SU-DHL-6 (cell line): ENCODE results near the gene SACS.

Experiments
- H2AFZ ChIP-seq: fragments of 200-600 bp; sonication (generic); 2 replicates; pipeline ENCODE4 v1.6.1; 2014; ENCODE audit warnings: low read depth, mild to moderate bottlenecking, moderate library complexity, mixed read lengths, antibody characterized with exemption, low read length; ENCODE audit not compliant: severe bottlenecking
- H3F3A ChIP-seq: fragments of 200-600 bp; shearing (Covaris generic); 2 replicates; pipeline ENCODE4 v1.6.0; 2016; ENCODE audit warnings: antibody characterized with exemption, mild to moderate bottlenecking; ENCODE audit not compliant: insufficient read depth
- H3K27ac ChIP-seq: fragments of 200-600 bp; sonication (generic); 2 replicates; pipeline ENCODE4 v1.5.1; 2016; ENCODE audit warnings: low read depth, mild to moderate bottlenecking, low read length, moderate library complexity, mixed read lengths
- H3K27me3 ChIP-seq: fragments of 200-600 bp; sonication (generic), shearing (Covaris generic); 2 replicates; pipeline ENCODE4 v1.6.0; 2014; ENCODE audit warnings: mild to moderate bottlenecking, low read length
- H3K36me3 ChIP-seq: fragments of 200-600 bp; sonication (generic); 2 replicates; pipeline ENCODE4 v1.6.1; 2014; ENCODE audit warnings: mild to moderate bottlenecking, low read length, mixed read lengths
- H3K4me2 ChIP-seq: fragments of 300-600, 200-600 bp; shearing (Covaris generic), sonication (generic); 2 replicates; pipeline ENCODE4 v1.6.0; 2014; ENCODE audit warnings: low read length, low read depth, mild to moderate bottlenecking; ENCODE audit not compliant: poor library complexity, severe bottlenecking
- H3K4me3 ChIP-seq: fragments of 200-600 bp; sonication (generic); 2 replicates; pipeline ENCODE4 v1.5.1; 2014; ENCODE audit warnings: antibody characterized with exemption, low read length, mild to moderate bottlenecking, mixed read lengths; ENCODE audit not compliant: insufficient read depth, poor library complexity, severe bottlenecking
- H3K79me2 ChIP-seq: fragments of 200-600 bp; sonication (generic); 2 replicates; pipeline ENCODE4 v1.6.1; 2014; ENCODE audit warnings: mild to moderate bottlenecking, low read length, moderate library complexity; ENCODE audit not compliant: insufficient read depth
- H3K9ac ChIP-seq: fragments of 200-600 bp; sonication (generic); 2 replicates; pipeline ENCODE4 v1.7.0; 2014; ENCODE audit warnings: mild to moderate bottlenecking, low read length
- H3K9me2 ChIP-seq: fragments of 200-600 bp; sonication (generic); replicated peaks from 2 replicates; pipeline ENCODE4 v1.6.1; 2014; ENCODE audit warnings: low read length; ENCODE audit not compliant: insufficient read depth
- H3K9me3 ChIP-seq: fragments of 200-600 bp; sonication (generic); 2 replicates; pipeline ENCODE4 v1.6.1; 2014; ENCODE audit warnings: low read length, mixed read lengths; ENCODE audit not compliant: insufficient read depth
- H4K20me1 ChIP-seq: fragments of 200-600 bp; sonication (generic); 2 replicates; pipeline ENCODE4 v1.6.1; 2014; ENCODE audit warnings: low read depth, mild to moderate bottlenecking, antibody characterized with exemption, low read length, moderate library complexity, mixed read lengths
- CTCF ChIP-seq: fragments of 200-600 bp; sonication (generic); IDR thresholded peaks from one replicate; pipeline ENCODE4 v1.5.1; 2017; ENCODE audit warnings: antibody characterized with exemption, mild to moderate bottlenecking, low read length, moderate library complexity; ENCODE audit not compliant: insufficient read depth, poor library complexity, severe bottlenecking
- EZH2phosphoT487 ChIP-seq: fragments of 200-600 bp; sonication (generic), shearing (Covaris generic); conservative IDR thresholded peaks from 2 replicates; pipeline ENCODE4 v1.6.1; 2018; ENCODE audit warnings: mild to moderate bottlenecking, antibody characterized with exemption, low read length, moderate library complexity, mixed read lengths

The SACS gene

DNA sequence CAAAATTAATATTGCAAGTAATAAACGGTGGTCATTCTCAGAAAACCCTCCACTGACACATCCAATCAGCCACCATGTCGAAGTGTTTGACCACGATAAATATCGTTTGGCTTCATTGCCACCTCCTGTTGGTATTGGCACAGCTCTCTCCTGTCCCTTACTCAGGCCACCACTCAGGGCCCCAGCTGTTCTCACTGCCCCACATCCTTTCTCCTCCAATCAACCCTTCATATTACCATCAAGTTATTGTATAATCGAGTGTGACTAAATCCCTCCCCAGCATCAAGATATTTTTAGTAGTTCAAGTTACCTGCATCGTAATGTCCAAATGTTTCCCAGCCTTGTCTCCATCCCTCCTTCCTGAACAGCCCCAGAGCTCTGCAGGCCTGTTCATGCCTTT, 50.4 kb downstream of the SACS start:
- H3K79me2 ChIP-seq = no peaks in the 10 kb centered on the region
- no peaks in the 10 kb centered on the region for H3F3A ChIP-seq
- H3K9me3 ChIP-seq = no peaks in the 10 kb centered on the region
- TF ChIP-seq EZH2phosphoT487 = no peak
- TF ChIP-seq CTCF = no peak
- no peaks in the 10 kb centered on the region for H3K27me3 ChIP-seq
- no peaks in the 10 kb centered on the region for H3K9me2 ChIP-seq
- no peak overlapping the region for H3K4me3 ChIP-seq
- no peak overlapping the region for H3K27ac ChIP-seq
- H3K9ac ChIP-seq = no peak overlapping the region
- H2AFZ ChIP-seq = no peak overlapping the region
- H3K4me2 ChIP-seq = no peak overlapping the region
- no peaks in the 10 kb centered on the region for H3K36me3 ChIP-seq
- H4K20me1 ChIP-seq = no peaks in the 10 kb centered on the region

DNA sequence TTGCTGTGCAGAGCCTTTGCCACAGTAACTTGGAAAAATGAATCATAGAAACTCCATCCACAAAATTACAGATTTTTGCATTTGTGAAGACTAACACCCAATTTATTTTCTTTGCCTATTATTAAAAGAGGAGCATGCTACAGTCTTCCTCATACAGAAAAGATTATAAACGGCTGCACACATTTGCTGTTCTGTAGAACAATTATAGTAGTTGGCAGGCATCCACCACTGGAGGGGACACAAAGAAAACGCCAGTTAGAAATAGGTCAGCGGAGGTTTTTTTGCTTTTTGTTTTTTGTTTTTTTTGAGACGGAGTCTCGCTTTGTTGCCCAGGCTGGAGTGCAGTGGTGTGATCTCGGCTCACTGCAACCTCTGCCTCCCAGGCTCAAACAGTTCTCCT, 51.6 kb downstream of the SACS start:
- TF ChIP-seq EZH2phosphoT487 = no peak
- no peak for TF ChIP-seq CTCF
- no peaks in the 10 kb centered on the region for H3K79me2 ChIP-seq

GRCh38 chr13:23380534-23380933, 53.0 kb downstream of the SACS start:
- Histone ChIP-seq H3K4me2 (no peak overlapping the region), H3K27me3 (no peaks in the 10 kb centered on the region), H3K4me3 (no peak overlapping the region), H3K79me2 (no peaks in the 10 kb centered on the region), H3K9me2 (no peaks in the 10 kb centered on the region), H3F3A (peaks cover 9% of the 10 kb centered on the region; the same call in 1 of the 2 replicates), H3K9ac (no peak overlapping the region), H3K27ac (no peak overlapping the region), H2AFZ (no peak overlapping the region), H3K9me3 (no peaks in the 10 kb centered on the region), H3K36me3 (no peaks in the 10 kb centered on the region), H4K20me1 (no peaks in the 10 kb centered on the region)
- no peak for TF ChIP-seq EZH2phosphoT487
- no peak for TF ChIP-seq CTCF

More for the DNA sequence above, 51.6 kb downstream of the SACS start:
- no peak overlapping the region for H3K27ac ChIP-seq
- no peak overlapping the region for H3K4me3 ChIP-seq
- H3K36me3 ChIP-seq = no peaks in the 10 kb centered on the region
- no peaks in the 10 kb centered on the region for H3F3A ChIP-seq
- no peaks in the 10 kb centered on the region for H3K9me3 ChIP-seq
- no peaks in the 10 kb centered on the region for H4K20me1 ChIP-seq
- no peak overlapping the region for H2AFZ ChIP-seq
- H3K9me2 ChIP-seq = no peaks in the 10 kb centered on the region
- H3K4me2 ChIP-seq = no peak overlapping the region
- no peak overlapping the region for H3K9ac ChIP-seq
- H3K27me3 ChIP-seq = no peaks in the 10 kb centered on the region
